Posterior vena cava (tissue), 2 donors: ENCODE results near the gene LGALS14. TPM values are rescaled to one million over a fixed set of nuclear protein-coding genes. Genes with fewer than 3 reads are reported as not detected.
"Not testable (repeated sequence)": the region's sequence is repeated elsewhere in the genome, so short reads cannot be mapped to it uniquely, and the experiment has no call there.

ENCODE experiments used
- DNase-seq: peaks from one replicate; pipeline ENCODE4 v3.0.0-alpha.2; 2020; ENCODE audit warnings: low spot score
- intact Hi-C, 2 donors: fragments of 100-400 bp; cut with DNase I; formaldehyde crosslinking; loops; one replicate each; pipeline versions ENCODE4 v1.14.1 to v1.14.2; 2022 to 2023
- total RNA-seq, 2 donors: library from RNA; stranded (reverse); fragmentation: NEBNext Ultra II Directional; extraction: Animal tissue kit (Norgen Biotek cat#: 25700); gene quantifications; one replicate each; pipeline ENCODE4 v1.2.1, GENCODE V29; 2021
- donor health status: DM: yes; HTN: yes; CAD: no.
- donor health status: DM: yes; HTN: yes; CAD: no.

The LGALS14 gene
- total RNA-seq, 2 donors from 2014 or later = not detected

DNA sequence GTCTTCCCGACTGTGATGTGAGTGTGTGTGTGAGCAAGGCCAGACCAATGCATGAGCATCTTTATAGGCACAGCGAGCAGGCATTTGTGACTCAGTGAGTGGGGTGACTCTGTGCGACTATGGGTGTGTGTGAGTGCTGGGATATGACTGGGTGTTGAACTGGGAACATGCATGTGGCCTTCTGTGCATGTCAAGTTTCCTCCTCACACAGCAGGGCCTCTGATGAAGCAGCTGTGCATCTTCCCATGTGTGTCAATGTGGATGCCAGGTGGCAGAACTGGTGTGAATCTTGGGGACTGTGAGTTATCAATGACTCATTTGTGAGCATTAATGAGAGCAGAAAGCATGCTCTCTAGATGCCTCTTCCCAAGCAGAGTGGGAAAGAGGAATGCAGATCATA is 12.1 kb upstream of the LGALS14 start:
- no peak for DNase-seq
- intact Hi-C loops = no loop called here

DNA sequence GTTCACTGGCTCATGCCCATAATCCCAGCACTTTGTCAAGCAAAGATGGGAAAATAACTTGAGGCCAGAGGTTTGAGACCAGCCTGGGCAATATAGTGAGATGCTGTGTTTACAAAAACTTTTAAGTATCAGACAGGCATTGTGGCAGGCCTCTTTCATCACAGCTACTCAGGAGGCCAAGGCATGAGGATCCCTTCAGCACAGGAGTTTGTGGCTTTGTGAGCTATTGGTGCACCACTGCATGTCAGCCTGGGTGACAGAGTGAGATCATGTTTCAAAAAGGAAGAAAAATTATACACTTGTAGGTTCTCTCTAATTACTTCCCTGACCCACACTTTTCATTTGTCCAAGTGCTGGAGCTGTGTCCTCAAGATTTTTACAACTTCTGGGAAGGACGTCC is 11.5 kb upstream of the LGALS14 start:
- no peak for DNase-seq
- intact Hi-C loops = no loop called here

DNA sequence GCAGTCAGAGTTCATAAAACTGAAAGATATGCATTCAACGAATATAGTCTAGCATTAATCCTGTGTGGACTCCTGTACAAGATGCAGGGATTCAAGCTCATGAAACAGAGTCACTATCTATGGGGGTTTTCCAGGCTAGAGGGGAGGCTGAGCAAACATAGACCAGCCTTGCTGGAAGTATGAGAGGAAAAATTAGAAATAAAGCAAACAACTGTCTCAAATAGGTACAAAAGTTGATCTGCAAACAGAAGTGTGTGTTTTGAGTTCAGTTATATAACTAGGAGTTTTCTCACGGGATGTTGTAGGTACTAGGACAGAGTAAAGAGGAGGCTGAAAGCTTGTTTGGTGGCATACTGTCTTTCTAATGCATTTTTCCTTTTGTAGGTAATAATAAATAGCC is 8.5 kb upstream of the LGALS14 start:
- intact Hi-C loops = no loop called here
- DNase-seq = no peak

DNA sequence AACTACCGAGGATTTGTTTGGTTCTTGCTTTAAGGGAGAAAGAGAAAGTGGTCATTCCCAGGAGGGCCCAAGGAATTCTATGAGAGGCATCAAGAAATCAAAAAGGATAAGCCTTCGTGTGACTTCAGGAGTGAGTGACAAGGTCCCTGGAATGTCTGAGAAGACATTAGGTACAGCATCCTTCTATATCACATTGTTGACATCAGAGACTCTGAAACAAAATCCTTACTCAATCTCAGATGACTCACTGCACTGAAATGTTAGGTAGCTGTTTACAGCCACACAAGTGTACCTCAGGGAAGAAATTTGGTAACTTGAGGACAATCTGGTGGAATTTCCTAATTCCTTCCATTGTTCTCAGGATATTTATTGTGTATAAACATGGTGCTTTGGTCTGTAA is 7.9 kb upstream of the LGALS14 start:
- no peak for DNase-seq
- intact Hi-C loops = no loop called here

DNA sequence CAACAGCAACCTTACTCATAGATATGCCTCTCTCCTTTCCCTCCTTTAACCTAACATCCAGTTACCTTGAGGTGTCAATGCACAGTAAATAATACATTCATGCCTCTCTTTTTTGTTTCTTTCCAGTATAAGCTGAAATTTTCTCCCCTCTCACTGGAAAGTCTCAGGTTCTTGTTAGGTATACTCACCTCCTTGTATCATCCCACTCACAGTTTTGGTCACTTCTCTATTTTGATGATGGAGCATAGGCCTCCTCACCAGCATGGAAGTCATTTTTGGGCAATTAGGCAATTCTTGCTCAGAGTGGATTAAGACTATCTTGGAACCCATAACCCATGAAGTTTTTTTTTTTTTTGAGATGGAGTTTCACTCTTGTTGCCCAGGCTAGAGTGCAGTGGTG is 5.7 kb upstream of the LGALS14 start:
- intact Hi-C loops = no loop called here
- DNase-seq = no peak

DNA sequence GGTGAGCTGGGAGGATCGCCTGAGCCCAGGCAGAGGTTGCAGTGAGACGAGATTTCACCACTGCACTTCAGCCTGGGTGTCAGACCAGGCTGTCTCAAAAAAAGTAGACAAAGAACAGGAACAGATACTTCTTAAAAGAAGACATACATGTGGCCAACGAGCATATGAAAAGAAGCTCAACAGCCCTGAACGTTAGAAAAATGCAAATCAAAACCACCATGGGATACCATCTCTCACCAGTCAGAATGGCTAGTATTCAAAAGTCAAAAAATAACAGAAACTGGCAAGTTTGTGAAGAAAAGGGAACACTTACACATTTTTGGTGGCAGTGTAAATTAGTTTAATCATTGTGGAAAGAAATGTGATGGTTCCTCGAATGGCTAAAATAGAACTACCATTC is 3.0 kb upstream of the LGALS14 start:
- no peak for DNase-seq
- intact Hi-C loops = no loop called here

DNA sequence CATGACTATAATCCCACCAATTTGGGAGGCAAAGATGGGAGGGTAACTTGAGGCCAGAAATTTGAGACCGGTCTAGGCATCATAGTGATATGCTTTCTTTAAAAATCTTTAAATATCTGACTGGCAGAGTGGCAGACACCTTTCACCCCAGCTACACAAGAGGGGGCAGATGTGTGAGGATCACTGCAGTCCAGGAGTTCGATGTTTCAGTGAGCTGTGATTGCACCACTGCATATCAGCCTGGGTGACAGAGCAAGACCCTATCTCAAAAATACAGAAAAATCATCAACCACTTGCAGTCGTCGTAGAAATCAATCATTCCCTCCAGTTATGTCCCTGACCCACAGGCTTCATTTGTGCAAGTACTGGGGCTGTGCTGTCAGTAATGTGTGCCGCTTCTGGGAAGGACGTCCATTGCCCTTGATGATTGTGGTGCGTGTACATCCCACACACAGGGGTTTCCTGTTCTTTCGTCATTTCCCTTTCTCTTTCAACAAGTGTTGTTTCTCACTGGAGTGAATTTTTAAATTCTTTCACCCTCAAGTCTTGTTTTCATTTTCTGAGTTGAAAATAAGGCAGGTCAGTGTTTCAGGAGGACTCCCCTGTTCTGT is 1.4 kb downstream of the LGALS14 start:
- intact Hi-C loops = no loop called here
- no peak for DNase-seq

DNA sequence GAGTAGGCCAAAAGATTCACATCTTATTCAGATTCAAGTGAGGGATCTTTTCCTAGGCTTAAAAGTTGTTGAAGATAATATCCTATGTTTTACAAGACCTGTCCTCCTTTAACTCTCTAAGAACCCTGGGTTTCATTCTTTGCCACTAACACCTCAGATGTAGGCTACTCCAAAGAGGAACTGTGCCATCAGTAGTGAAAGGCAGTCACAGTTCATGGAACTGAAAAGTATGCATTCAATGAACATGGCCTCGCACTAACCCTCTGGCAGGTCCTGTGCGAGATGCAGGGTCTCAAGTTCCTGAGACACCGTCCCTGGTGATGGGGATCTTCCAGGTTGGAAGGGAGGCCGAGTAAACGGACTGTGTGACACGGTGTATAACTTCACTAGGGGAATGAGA is 4.3 kb downstream of the LGALS14 start:
- intact Hi-C loops = no loop called here
- no peak for DNase-seq

DNA sequence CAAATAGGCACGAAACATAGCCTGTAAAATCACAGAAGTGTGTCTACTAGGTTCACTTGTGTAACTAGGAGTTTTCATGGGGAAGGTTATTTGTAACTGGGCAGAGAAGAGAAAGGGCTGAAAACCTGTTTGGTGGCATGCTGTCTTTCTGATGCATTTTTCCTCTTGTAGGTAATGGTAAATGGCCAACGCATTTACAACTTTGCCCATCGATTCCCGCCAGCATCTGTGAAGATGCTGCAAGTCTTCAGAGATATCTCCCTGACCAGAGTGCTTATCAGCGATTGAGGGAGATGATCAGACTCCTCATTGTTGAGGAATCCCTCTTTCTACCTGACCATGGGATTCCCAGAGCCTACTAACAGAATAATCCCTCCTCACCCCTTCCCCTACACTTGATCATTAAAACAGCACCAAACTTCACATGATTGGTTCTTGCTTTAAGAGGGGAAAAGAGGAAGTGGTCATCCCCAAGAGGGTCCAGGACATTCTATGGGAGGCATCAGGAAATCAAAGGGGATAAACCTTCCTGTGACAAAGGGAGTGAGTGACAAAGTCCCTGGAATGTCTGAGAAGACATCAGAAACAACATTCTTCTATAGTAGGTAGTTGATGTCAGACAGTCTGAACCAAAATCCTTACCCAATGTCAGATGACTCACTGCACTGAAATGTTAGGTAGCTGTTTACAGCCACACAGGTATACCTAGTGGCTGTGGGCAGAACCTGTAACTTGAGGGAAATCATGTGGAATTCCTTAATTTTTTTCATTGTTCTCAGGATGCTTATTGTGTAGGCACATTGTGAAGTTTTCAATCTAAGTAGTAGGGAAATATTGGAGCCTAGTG is 5.0 kb downstream of the LGALS14 start:
- intact Hi-C loops = no loop called here
- DNase-seq = no peak

DNA sequence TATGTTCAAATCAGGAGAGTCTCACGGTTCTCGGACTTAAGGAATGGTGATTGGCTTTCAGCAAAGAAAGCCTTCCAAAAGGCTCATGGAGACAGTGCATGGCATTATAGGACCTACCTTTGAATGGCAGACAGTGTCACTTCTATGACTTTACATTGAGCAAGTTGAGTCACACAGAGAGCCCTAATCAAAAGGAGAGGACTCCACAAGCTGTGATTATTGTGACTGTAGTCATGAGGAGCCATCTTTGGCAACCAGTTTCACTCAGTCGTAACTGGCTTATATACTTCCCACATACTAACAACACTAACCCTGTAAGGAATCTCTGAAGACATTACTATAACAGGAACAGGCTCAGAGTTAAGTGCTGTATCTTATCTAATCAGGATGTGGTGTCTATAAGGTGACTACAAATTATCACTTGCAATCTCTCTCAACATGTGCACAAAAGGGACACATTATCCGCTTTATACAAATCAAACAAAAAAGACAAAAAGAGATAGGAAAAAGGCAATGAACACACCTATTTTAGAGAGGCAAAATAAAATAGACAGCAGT is 6.1 kb downstream of the LGALS14 start:
- no peak for DNase-seq
- intact Hi-C loops = no loop called here

DNA sequence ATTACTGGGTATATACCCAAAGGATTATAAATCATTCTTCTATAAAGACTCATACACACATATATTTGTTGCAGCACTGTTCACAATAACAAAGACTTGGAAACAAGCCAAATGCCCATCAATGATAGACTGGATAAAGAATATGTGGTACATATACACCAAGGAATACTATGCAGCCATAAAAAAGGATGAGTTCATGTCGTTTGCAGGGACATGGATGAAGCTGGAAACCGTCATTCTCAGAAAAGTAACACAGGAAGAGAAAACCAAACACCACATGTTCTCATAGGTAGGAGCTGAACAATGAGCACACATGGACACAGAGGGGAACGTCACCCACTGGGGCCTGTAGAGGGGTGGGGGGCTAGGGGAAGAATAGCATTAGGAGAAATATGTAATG is 15.9 kb downstream of the LGALS14 start:
- DNase-seq, intact Hi-C loops: not testable (repeated sequence)

DNA sequence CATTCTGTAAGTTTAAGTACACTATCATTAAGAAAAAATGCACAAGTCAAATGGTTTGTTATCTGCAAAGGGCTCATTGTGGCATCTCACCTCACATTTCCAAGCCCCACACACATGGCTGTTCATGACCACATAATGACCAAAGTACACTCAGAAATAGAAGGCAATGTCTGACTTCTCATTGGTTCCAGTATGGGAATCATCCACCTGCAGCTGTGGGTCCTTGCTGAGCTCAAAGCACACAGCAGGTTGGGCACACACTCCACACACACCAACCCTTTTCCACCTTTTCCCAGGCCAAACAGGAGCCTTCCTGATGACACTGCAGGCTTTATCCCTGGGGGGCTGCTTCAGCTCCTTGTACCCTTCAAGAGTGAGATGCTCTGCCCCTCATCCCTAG is 21.7 kb downstream of the LGALS14 start:
- DNase-seq = no peak
- intact Hi-C loops = no loop called here

DNA sequence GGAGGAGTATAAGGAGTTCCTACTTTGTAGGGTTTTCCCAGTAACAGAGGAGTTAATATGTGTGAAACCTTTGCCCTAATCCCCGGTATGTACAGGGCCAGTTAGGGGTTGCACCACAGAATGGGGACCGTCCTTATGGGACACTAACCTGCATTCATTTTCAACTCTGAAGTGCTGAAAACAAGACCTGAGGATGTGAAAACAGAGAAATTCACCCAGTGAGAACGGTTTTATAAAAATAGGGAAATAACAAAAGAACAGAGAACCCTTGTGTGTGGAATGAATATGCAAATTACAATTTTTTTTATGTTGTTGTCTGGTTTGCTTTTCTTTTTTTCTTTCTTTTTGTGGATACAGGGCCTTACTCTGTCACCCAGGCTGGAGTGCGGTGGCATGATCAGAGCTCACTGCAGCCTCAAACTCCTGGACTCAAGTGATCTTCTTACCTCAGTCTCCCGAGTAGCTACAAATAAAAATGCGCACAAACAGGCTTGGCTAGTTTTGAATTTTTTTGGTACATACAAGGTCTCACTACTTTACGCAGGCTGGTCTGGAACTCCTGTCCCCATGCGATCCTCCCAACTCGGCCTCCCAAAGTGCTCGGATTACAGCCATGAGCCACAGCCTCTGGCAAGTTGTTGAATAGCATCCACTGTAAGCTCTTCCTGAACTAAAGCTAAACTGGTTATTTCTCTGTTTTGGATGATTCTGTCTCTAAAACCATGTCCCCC is 23.0 kb downstream of the LGALS14 start:
- DNase-seq = no peak
- intact Hi-C loops = no loop called here

DNA sequence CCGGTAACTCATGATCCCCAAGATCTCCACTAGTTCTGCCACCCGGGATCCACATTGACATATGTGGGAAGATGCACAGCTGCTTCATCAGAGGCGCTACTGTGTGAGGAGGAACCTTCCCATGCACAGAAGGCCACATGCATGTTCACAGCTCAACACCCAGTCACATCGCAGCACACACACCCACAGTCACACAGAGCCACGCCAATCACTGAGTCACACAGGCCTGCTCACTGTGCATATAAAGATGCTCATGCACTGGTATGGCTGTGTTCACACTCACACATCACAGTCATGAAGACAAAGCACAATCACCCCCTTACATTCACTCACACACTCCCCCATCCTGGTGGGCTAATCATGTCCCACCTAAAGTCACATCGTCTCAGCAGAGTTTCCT is 23.8 kb downstream of the LGALS14 start:
- no peak for DNase-seq
- intact Hi-C loops = no loop called here

DNA sequence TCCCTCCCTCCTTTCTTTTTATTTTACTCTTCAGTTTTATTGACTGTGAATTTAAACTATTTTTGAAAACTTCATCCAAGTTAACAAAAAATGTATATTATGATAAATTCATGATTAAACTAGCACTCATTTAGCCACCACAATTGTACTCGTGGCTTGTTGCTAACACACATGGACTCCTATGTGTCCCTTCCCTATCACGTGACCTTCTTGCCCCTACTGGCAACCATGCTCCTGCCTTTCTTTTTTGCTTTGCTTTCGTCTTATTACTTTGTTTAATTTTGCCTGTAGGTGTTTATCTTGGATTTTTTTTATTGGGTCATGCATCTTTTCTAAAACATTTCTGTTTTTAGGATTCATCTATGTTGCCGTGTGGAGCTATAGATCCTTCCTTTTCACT is 25.3 kb downstream of the LGALS14 start:
- intact Hi-C loops = no loop called here
- no peak for DNase-seq

DNA sequence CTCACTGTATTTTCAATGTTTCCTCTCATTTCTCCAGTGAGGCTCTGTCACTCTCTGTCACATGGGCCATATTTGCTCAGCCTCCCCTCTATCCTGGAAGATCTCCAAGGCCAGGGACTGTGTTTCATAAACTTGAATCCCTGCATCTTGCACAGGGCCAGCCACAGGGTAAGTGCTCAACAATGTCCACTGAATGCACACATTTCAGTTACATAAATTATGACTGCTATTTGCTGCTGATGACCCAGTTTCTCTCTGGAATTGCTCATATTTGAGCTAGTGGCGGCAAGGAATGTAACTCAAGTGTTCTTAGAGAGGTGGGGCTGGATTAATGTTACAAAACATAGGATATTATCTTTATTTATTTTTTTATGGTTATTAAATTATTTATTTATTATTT is 27.4 kb downstream of the LGALS14 start:
- no peak for DNase-seq
- intact Hi-C loops = no loop called here

DNA sequence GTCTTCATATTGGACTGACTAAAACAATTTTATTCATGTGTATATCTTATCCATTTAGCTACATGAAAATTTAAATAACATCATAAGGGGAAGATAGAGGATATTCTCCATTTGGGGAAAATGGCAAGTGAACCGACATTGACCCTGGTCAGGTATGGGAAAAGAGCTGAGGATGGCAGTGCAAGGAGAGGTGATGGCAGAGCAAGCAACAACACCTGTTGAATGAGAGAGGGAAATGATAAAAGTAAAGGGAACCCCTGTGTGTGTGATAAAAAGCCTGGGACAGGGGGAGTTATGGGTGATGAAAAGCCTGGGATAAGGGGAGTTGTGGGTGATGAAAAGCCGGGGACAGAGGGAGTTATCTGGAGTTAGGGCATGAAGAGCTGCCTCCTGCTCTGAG is 29.6 kb downstream of the LGALS14 start:
- intact Hi-C loops = no loop called here
- no peak for DNase-seq

DNA sequence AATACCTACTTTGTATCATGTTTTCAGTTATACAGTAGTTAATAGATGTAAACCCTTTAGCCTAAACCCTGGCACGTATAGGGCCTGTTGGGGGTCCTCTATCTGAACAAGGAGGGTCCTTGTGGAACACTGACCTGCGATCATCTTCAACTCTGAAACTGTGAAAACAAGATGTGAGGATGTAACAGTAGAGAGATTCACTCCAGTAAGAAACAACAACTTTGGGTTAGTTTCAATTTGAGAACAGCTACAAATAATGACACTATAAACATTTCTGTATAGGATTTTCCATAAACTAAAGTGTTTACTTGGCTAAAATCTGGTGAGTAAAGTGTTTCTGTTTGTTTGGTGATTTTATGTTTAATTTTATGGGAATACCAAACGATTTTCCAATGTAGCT is 31.4 kb downstream of the LGALS14 start:
- DNase-seq = no peak

DNA sequence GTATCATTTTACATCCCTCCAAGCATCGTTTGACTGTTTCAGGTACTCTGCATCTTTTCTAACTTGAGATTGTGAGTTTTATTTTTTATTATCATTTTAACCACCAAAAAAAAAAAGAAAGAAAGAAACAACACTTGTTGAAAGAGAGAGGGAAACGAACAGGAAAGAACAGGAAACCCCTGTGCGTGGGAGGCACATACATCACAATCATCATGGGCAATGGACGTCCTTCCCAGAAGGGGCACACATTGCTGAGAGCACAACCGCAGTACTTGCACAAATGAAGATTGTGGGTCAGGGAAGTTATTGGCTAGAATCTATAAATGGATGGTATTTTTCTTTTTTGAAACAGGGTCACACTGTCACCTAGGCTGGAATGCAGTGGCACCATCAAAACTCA is 31.8 kb downstream of the LGALS14 start:
- intact Hi-C loops = no loop called here
- DNase-seq = no peak

More for the DNA sequence above, 31.4 kb downstream of the LGALS14 start:
- intact Hi-C loops = no loop called here

DNA sequence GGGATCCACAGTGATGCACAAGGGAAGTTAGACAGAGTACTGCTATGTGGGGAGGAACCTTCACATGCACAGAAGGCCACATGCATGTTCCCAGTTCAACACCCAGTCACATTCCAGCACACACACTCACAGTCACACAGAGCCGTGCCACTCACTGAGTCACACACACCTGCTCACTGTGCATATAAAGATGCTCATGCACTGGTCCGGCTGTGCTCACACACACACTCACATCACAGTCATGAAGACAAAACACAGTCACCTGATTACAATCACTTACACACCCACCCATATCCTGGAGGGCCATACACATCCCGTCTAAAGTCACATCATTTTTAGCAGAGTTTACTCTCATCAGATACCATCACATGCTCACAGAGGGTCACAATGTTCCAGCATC is 33.1 kb downstream of the LGALS14 start:
- intact Hi-C loops = no loop called here
- no peak for DNase-seq
